Stimulated activated CD4-positive, alpha-beta T cell treated with anti-CD3 and anti-CD28 coated beads, TNF-alpha, amount 100 ng/mL, for 4 hours (primary cell): ENCODE results near the gene TMOD3.

Experiments
- DNase-seq, 3 experiments: peaks; one replicate each; pipeline ENCODE4 v3.0.0-alpha.2; 2020; ENCODE audit warnings: low read depth in 3 of 3

TMOD3 gene

GRCh38 chr15:51828621-51829375, 655 bp upstream of the TMOD3 start:
- no peak for DNase-seq

- DNase-seq = no peak
Observed at GRCh38 chr15:51830276-51830806, 888 bp downstream of the TMOD3 start.

- DNase-seq = no peak
Observed at GRCh38 chr15:51833772-51834171, 4.3 kb downstream of the TMOD3 start.

GRCh38 chr15:51837792-51838251, 8.4 kb downstream of the TMOD3 start:
- no peak for DNase-seq

- DNase-seq = no peak
Observed at GRCh38 chr15:51838270-51838669, 8.8 kb downstream of the TMOD3 start.

GRCh38 chr15:51840692-51841091, 11.2 kb downstream of the TMOD3 start:
- DNase-seq = no peak

- DNase-seq = no peak
Observed at GRCh38 chr15:51841406-51842040, 12.1 kb downstream of the TMOD3 start.

GRCh38 chr15:51842265-51842664, 12.8 kb downstream of the TMOD3 start:
- DNase-seq = no peak

GRCh38 chr15:51842852-51843737, 13.6 kb downstream of the TMOD3 start:
- DNase-seq = no peak

- DNase-seq = no peak
Observed at GRCh38 chr15:51844747-51845426, 15.4 kb downstream of the TMOD3 start.

GRCh38 chr15:51846066-51846462, 16.6 kb downstream of the TMOD3 start:
- DNase-seq = no peak

- no peak for DNase-seq
Observed at GRCh38 chr15:51846463-51847230, 17.2 kb downstream of the TMOD3 start.

- no peak for DNase-seq
Observed at GRCh38 chr15:51848811-51849210, 19.4 kb downstream of the TMOD3 start.

GRCh38 chr15:51849860-51850259, 20.4 kb downstream of the TMOD3 start:
- no peak for DNase-seq

GRCh38 chr15:51853998-51854397, 24.5 kb downstream of the TMOD3 start:
- no peak for DNase-seq

GRCh38 chr15:51855612-51856011, 26.2 kb downstream of the TMOD3 start:
- no peak for DNase-seq

- no peak for DNase-seq
Observed at GRCh38 chr15:51856714-51857380, 27.4 kb downstream of the TMOD3 start.

- peak in 2 of 3 experiments; percentile 30 to 41 for DNase-seq
Observed at GRCh38 chr15:51861557-51862359, 32.3 kb downstream of the TMOD3 start.

GRCh38 chr15:51863131-51863530, 33.7 kb downstream of the TMOD3 start:
- no peak for DNase-seq
